ENCODE results near the gene RNF186.
"Not testable (repeated sequence)": the region's sequence is repeated elsewhere in the genome, so short reads cannot be mapped to it uniquely, and the experiment has no call there.

RNF186 gene

DNA sequence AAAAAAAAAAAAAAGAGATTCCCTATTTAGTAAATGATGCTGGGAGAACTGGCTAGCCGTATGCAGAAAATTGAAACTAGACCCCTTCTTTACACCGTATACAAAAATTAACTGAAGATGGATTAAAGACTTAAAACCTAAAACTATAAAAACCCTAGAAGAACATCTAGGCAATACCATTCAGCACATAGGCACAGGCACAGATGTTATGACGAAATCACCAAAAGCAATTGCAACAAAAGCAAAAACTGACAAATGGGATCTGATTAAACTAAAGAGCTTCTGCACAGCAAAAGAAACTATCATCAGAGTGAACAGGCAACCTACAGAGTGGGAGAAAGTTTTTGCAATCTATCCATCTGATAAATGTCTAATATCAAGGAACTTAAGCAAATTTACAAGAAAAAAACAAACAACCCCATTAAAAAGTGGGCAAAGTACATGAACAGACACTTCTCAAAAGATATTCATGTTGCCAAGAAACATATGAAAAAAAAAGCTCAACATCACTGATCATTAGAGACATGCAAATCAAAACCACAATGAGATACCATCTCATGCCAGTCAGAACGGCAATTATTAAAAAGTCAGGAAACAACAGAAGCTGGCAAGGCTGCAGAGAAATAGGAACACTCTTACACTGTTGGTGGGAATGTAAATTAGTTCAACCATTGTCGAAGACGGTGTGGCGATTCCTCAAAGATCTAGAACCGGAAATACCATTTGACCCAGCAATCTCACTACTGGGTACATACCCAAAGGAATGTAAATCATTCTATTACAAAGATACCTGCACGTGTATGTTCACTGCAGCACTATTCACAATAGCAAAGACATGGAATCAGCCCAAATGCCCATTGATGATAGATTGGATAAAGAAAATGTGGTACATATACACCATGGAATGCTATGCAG, 24.8 kb downstream of the RNF186 start:
- not testable (repeated sequence) for H3K9me3 ChIP-seq (ENCODE audit: control insufficient read depth, low read depth, low read length); H3K27me3 ChIP-seq (ENCODE audit: control insufficient read depth, insufficient read depth, low read length); H3K4me3 ChIP-seq (ENCODE audit: low read length); H3K27ac ChIP-seq (ENCODE audit: low read length); H3K9ac ChIP-seq (ENCODE audit: low read length); H3K36me3 ChIP-seq (ENCODE audit: control insufficient read depth, low read depth, low read length)
- H3K4me1 ChIP-seq (ENCODE audit: control insufficient read depth, low read depth, low read length), result peaks cover 18% of the 10 kb centered on the region

DNA sequence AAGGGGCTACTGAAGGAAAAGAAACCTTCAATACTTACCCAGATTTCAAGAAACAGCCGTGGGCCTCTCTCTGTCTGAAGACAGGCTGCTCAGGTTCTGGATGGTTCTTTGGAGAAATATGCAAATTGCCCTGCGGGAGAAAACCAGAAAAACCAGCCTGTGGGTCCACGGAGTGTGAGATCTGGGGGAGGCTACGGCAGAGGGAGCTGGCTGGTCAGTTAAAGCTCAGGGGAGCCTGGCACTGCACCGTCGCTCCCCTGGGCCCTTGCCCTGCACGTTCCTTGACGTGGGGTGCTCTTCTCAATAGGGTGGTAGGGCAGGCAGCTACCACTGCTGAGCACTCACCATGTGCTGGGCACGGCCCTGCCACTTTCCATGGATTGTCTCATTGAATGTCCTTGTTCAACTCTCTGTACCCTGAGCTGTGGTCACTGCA, 28.1 kb downstream of the RNF186 start:
- Histone ChIP-seq H3K9ac (ENCODE audit: low read length) (no peak overlapping the region), H3K9me3 (ENCODE audit: control insufficient read depth, low read depth, low read length) (no peaks in the 10 kb centered on the region), H3K4me3 (ENCODE audit: low read length) (peak overlapping the region; percentile 18), H3K27ac (ENCODE audit: low read length) (no peak overlapping the region), H3K27me3 (ENCODE audit: control insufficient read depth, insufficient read depth, low read length) (peaks cover 32% of the 10 kb centered on the region), H3K4me1 (ENCODE audit: control insufficient read depth, low read depth, low read length) (peaks cover 18% of the 10 kb centered on the region), H3K36me3 (ENCODE audit: control insufficient read depth, low read depth, low read length) (no peaks in the 10 kb centered on the region)

DNA sequence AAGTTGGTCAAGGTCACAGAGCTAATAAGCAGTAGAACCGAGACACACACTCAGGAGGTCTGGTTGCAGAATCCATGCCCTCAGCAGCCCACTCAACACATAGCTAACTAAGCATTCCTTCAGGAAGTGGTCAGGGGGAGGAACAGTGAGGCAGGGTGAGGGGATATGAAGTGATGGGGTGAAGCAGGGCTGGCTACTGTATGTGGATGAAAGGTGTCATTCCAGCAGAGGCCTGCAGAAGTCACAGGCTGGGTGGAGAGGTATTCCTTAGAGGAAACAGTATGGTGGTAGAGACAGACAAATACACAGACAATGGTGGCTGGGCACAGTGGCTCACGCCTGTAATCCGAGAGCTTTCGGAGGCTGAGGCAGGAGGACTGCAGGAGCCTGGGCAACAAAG, 29.4 kb downstream of the RNF186 start:
- no peak overlapping the region for H3K27ac ChIP-seq (ENCODE audit: low read length)

DNA sequence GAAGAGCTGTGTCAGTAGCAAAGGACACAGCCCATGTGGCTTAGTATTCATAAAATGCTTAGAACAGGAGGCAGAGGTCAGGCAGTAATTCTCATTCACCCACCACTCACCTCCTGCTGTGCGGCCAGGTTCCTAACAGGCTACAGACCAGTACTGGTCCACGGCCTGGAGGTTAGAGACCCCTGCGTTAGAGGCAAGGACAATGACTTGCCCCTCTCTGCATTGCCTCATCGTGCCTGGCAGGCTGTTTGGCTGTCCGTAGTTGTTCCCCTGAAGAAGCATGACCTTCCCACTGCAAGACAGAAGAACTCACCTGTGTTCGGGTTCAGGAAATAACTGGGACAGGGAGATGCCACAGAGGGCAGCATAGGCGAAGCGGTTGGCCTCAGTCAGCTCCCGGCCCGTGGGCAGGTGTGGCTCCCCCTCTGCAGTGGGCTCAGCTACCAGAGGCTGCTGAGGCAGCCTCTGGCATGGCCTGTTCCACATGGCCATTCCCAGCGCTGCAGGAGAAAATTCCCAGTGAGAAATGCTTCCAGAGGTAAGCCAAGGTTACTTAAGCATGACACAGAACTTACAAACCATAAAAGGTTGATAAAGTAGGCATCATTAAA, 34.7 kb downstream of the RNF186 start:
- peaks cover under 1% of the 10 kb centered on the region for H3K4me1 ChIP-seq (ENCODE audit: control insufficient read depth, low read depth, low read length)
- H3K27me3 ChIP-seq (ENCODE audit: control insufficient read depth, insufficient read depth, low read length), result peaks cover 69% of the 10 kb centered on the region
- H3K27ac ChIP-seq (ENCODE audit: low read length), result no peak overlapping the region
- H3K36me3 ChIP-seq (ENCODE audit: control insufficient read depth, low read depth, low read length), result no peaks in the 10 kb centered on the region
- H3K4me3 ChIP-seq (ENCODE audit: low read length), result no peak overlapping the region
- no peak overlapping the region for H3K9ac ChIP-seq (ENCODE audit: low read length)
- H3K9me3 ChIP-seq (ENCODE audit: control insufficient read depth, low read depth, low read length), result no peaks in the 10 kb centered on the region

More for the DNA sequence above, 29.4 kb downstream of the RNF186 start:
- Histone ChIP-seq H3K27me3 (ENCODE audit: control insufficient read depth, insufficient read depth, low read length) (peaks cover 45% of the 10 kb centered on the region), H3K4me3 (ENCODE audit: low read length) (no peak overlapping the region), H3K4me1 (ENCODE audit: control insufficient read depth, low read depth, low read length) (peaks cover 18% of the 10 kb centered on the region), H3K9me3 (ENCODE audit: control insufficient read depth, low read depth, low read length) (no peaks in the 10 kb centered on the region), H3K9ac (ENCODE audit: low read length) (no peak overlapping the region), H3K36me3 (ENCODE audit: control insufficient read depth, low read depth, low read length) (no peaks in the 10 kb centered on the region)

DNA sequence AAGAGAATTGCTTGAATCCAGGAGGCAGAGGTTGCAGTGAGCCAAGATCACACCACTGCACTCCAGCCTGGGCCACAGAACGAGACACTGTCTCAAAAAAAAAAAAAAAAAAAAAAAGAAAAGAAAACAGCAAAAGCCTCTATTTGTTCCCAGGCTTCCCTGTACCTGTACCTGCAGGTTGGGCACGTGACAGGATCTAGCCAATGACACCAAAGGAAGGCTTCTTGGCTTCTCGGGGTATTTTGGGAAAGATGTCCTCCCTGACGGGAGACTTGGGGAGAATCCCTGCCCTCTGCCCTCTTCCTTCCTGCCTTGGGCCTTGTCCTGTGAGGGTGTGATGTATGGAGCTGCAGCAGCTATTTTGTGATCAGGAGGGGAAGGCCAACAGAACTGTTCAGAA, 38.1 kb downstream of the RNF186 start:
- Histone ChIP-seq H3K27ac (ENCODE audit: low read length) (no peak overlapping the region), H3K9ac (ENCODE audit: low read length) (no peak overlapping the region), H3K27me3 (ENCODE audit: control insufficient read depth, insufficient read depth, low read length) (peaks cover 47% of the 10 kb centered on the region), H3K9me3 (ENCODE audit: control insufficient read depth, low read depth, low read length) (no peaks in the 10 kb centered on the region), H3K4me3 (ENCODE audit: low read length) (no peak overlapping the region), H3K4me1 (ENCODE audit: control insufficient read depth, low read depth, low read length) (no peaks in the 10 kb centered on the region), H3K36me3 (ENCODE audit: control insufficient read depth, low read depth, low read length) (no peaks in the 10 kb centered on the region)

DNA sequence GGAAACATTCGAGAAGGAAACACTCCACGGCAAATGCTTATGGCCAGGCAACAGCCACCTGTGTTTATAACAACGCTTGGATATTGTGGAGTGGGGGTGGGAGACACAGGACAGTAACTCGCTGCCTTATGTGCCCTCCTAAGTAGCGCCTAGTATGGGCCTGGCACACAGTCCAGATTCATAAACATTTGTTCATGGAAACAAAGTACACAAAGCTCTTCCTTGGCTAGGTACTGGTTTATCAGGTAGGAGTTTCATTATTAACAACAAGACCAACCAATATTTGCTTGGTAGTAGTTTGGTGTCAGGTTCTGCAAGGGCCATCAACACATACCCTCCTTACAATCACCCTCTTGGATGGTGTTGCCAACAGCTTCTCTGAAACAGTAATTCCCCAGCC, 38.8 kb downstream of the RNF186 start:
- Histone ChIP-seq H3K27ac (ENCODE audit: low read length) (no peak overlapping the region), H3K4me3 (ENCODE audit: low read length) (no peak overlapping the region), H3K9ac (ENCODE audit: low read length) (no peak overlapping the region), H3K9me3 (ENCODE audit: control insufficient read depth, low read depth, low read length) (no peaks in the 10 kb centered on the region), H3K4me1 (ENCODE audit: control insufficient read depth, low read depth, low read length) (no peaks in the 10 kb centered on the region), H3K36me3 (ENCODE audit: control insufficient read depth, low read depth, low read length) (no peaks in the 10 kb centered on the region), H3K27me3 (ENCODE audit: control insufficient read depth, insufficient read depth, low read length) (peaks cover 40% of the 10 kb centered on the region)

DNA sequence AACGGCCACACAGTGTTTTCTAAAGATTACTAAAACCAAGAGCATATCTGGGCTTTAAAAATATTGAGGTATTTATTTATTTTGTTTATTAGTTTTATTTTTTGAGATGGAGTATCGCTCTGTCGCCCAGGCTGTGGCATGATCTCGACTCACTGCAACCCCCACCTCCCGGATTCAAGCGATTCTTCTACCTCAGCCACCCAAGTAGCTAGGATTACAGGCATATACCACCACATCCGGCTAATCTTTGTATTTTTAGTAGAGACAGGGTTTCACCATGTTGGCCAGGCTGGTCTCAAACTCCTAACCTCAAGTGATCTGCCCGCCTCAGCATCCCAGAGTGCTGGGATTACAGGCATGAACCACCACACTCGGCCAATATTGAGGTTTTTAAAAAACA, 39.3 kb downstream of the RNF186 start:
- no peaks in the 10 kb centered on the region for H3K9me3 ChIP-seq (ENCODE audit: control insufficient read depth, low read depth, low read length)
- H3K4me1 ChIP-seq (ENCODE audit: control insufficient read depth, low read depth, low read length), result no peaks in the 10 kb centered on the region
- H3K36me3 ChIP-seq (ENCODE audit: control insufficient read depth, low read depth, low read length), result no peaks in the 10 kb centered on the region
- H3K27ac ChIP-seq (ENCODE audit: low read length), result no peak overlapping the region
- H3K9ac ChIP-seq (ENCODE audit: low read length), result no peak overlapping the region
- H3K4me3 ChIP-seq (ENCODE audit: low read length), result no peak overlapping the region
- peaks cover 36% of the 10 kb centered on the region for H3K27me3 ChIP-seq (ENCODE audit: control insufficient read depth, insufficient read depth, low read length)

DNA sequence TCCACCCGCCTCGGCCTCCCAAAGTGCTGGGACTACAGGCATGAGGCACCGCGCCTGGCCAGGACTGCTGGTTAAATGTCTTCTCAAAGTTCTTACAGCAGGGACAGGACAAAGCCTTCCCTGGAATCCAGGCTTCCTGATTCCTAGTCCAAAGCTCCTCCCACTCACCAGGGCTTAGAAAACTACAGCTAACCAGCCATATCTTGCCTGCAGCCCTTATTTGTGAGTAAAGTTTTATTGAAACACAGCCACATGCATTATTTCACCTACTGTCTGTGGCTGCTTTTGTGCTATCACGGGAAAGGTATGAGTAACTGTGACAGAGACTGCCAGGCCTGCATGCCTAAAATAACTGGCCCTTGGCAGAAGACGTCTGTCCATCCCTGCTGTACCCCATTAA, 39.8 kb downstream of the RNF186 start:
- H3K27me3 ChIP-seq (ENCODE audit: control insufficient read depth, insufficient read depth, low read length), result peaks cover 30% of the 10 kb centered on the region
- no peak overlapping the region for H3K4me3 ChIP-seq (ENCODE audit: low read length)
- no peaks in the 10 kb centered on the region for H3K9me3 ChIP-seq (ENCODE audit: control insufficient read depth, low read depth, low read length)
- no peak overlapping the region for H3K27ac ChIP-seq (ENCODE audit: low read length)
- no peaks in the 10 kb centered on the region for H3K36me3 ChIP-seq (ENCODE audit: control insufficient read depth, low read depth, low read length)
- H3K4me1 ChIP-seq (ENCODE audit: control insufficient read depth, low read depth, low read length), result no peaks in the 10 kb centered on the region
- no peak overlapping the region for H3K9ac ChIP-seq (ENCODE audit: low read length)

DNA sequence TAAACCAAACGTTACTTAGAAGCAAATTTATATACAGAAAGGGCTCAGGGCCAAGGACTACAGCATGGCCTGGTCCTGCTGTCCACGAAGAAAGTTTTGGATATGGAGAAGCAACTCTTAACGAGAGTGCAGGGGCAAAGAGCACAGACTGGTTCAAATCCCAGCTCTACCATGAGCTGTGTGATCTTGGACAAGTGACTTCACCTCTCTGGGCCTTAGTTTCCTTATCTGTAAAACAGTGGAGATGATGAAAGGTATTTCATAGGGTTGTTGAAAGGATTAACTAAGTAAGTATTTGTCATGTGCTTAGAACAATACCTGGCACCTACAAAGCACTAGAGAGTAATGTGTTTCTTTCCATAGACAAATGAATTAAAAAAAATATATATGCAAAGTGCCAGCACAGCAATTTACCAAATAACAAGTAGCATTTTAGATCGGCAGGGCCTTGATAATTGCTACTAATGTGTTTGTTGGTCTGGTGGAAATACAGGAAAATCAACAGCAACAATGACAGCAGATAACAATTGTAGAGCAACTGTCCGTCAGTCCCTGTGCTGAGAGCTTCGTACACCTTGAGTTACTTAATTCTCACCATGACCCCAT, 40.8 kb downstream of the RNF186 start:
- Histone ChIP-seq H3K4me1 (ENCODE audit: control insufficient read depth, low read depth, low read length) (peaks cover 5% of the 10 kb centered on the region), H3K9me3 (ENCODE audit: control insufficient read depth, low read depth, low read length) (no peaks in the 10 kb centered on the region), H3K27me3 (ENCODE audit: control insufficient read depth, insufficient read depth, low read length) (peaks cover 20% of the 10 kb centered on the region), H3K27ac (ENCODE audit: low read length) (no peak overlapping the region), H3K4me3 (ENCODE audit: low read length) (no peak overlapping the region), H3K36me3 (ENCODE audit: control insufficient read depth, low read depth, low read length) (no peaks in the 10 kb centered on the region), H3K9ac (ENCODE audit: low read length) (no peak overlapping the region)

DNA sequence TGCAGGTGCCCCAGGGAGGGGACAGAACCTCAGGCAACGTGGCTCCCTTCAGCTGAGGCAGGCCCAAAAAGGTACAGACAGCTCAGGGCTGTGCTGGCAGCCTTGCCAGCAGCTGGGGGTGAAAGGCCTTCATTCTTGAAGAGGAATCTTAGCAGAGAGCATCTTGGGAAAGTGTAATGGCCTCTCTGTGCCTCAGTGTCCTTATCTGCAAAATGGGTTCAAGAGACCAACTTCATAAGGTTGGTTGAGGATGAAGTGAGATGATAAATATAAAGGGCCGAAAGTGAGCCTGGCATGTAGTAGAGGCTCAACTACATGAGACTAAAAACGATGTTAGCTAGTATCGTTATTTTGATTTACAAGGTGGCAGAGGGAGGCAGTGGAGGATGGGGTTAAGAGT, 41.6 kb downstream of the RNF186 start:
- Histone ChIP-seq H3K9me3 (ENCODE audit: control insufficient read depth, low read depth, low read length) (no peaks in the 10 kb centered on the region), H3K4me3 (ENCODE audit: low read length) (no peak overlapping the region), H3K27me3 (ENCODE audit: control insufficient read depth, insufficient read depth, low read length) (peaks cover 12% of the 10 kb centered on the region), H3K9ac (ENCODE audit: low read length) (no peak overlapping the region), H3K36me3 (ENCODE audit: control insufficient read depth, low read depth, low read length) (no peaks in the 10 kb centered on the region), H3K27ac (ENCODE audit: low read length) (no peak overlapping the region), H3K4me1 (ENCODE audit: control insufficient read depth, low read depth, low read length) (peaks cover 13% of the 10 kb centered on the region)

DNA sequence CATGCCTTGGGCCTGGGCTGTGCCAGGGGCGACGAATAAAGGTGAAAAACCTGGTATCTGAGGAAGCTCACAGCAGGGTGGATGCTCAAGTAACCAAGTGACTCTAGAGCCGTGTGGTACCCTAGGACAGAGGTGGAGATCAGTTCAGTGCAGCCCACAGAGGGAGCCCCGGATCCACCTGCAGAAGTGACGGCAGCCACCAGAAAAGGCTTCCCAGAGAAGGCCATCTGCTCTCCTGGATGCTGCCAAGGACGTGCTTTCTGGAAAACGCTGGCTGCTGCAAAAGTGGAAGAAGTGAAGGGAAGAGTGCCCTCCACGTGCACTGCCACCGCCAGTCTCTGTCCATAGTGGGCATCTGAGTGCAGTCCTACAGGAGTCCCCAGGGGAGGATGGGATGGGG, 43.0 kb downstream of the RNF186 start:
- H3K9me3 ChIP-seq (ENCODE audit: control insufficient read depth, low read depth, low read length), result no peaks in the 10 kb centered on the region
- H3K4me1 ChIP-seq (ENCODE audit: control insufficient read depth, low read depth, low read length), result peaks cover 16% of the 10 kb centered on the region
- no peak overlapping the region for H3K27ac ChIP-seq (ENCODE audit: low read length)
- H3K4me3 ChIP-seq (ENCODE audit: low read length), result no peak overlapping the region
- no peaks in the 10 kb centered on the region for H3K36me3 ChIP-seq (ENCODE audit: control insufficient read depth, low read depth, low read length)
- H3K27me3 ChIP-seq (ENCODE audit: control insufficient read depth, insufficient read depth, low read length), result peaks cover under 1% of the 10 kb centered on the region
- no peak overlapping the region for H3K9ac ChIP-seq (ENCODE audit: low read length)

Measured in iPS-18a (cell line).